ENCODE data around the gene ADAMTS6.
"Not testable (repeated sequence)": the region's sequence is repeated elsewhere in the genome, so short reads cannot be mapped to it uniquely, and the experiment has no call there.

Gene ADAMTS6

GRCh38 chr5:65481635-65482295 lies at the start of gene ADAMTS6:
Gene ADAMTS6, minus strand, starts transcription at chr5:65481920. Its CDS starts 8,247 bp downstream, at chr5:65473673.
- DNase-seq (ENCODE audit: low spot score): peak; percentile 57
- FAIRE-seq: peak; percentile 10

- no peak for FAIRE-seq
- no peak for DNase-seq (ENCODE audit: low spot score)
Observed at GRCh38 chr5:65530904-65531303, 49.2 kb upstream of the ADAMTS6 start.

- no peak for FAIRE-seq
- no peak for DNase-seq (ENCODE audit: low spot score)
Observed at GRCh38 chr5:65525726-65526125, 44.0 kb upstream of the ADAMTS6 start.

- no peak for FAIRE-seq
Observed at GRCh38 chr5:65512170-65512937, 30.6 kb upstream of the ADAMTS6 start.

GRCh38 chr5:65508978-65509377 lies 27.3 kb upstream of the ADAMTS6 start:
- DNase-seq (ENCODE audit: low spot score) (no peak), FAIRE-seq (no peak)

More at GRCh38 chr5:65512170-65512937, 30.6 kb upstream of the ADAMTS6 start:
- no peak for DNase-seq (ENCODE audit: low spot score)

- FAIRE-seq: no peak
- no peak for DNase-seq (ENCODE audit: low spot score)
Observed at GRCh38 chr5:65506961-65507360, 25.2 kb upstream of the ADAMTS6 start.

GRCh38 chr5:65489119-65489518 lies 7.4 kb upstream of the ADAMTS6 start:
- FAIRE-seq (no peak), DNase-seq (ENCODE audit: low spot score) (no peak)

GRCh38 chr5:65488038-65488687 lies 6.4 kb upstream of the ADAMTS6 start:
- not testable (repeated sequence) for DNase-seq (ENCODE audit: low spot score); FAIRE-seq

- not testable (repeated sequence) for FAIRE-seq
Observed at GRCh38 chr5:65486803-65487202, 5.1 kb upstream of the ADAMTS6 start.

GRCh38 chr5:65485405-65485804 lies 3.7 kb upstream of the ADAMTS6 start:
- no peak for FAIRE-seq
- DNase-seq (ENCODE audit: low spot score): no peak

More at GRCh38 chr5:65486803-65487202, 5.1 kb upstream of the ADAMTS6 start:
- DNase-seq (ENCODE audit: low spot score): not testable (repeated sequence)

GRCh38 chr5:65483546-65484346 lies 2.0 kb upstream of the ADAMTS6 start:
- FAIRE-seq: no peak
- DNase-seq (ENCODE audit: low spot score): peak; percentile 32

- FAIRE-seq (no peak), DNase-seq (ENCODE audit: low spot score) (peak; percentile 22)
Observed at GRCh38 chr5:65482736-65483545, 1.2 kb upstream of the ADAMTS6 start.

GRCh38 chr5:65482296-65482735 lies 596 bp upstream of the ADAMTS6 start:
- no peak for FAIRE-seq
- DNase-seq (ENCODE audit: low spot score): no peak

GRCh38 chr5:65481171-65481581 lies 544 bp downstream of the ADAMTS6 start:
- DNase-seq (ENCODE audit: low spot score) (no peak), FAIRE-seq (no peak)

- FAIRE-seq (no peak), DNase-seq (ENCODE audit: low spot score) (peak; percentile 9)
Observed at GRCh38 chr5:65480306-65480865, 1.3 kb downstream of the ADAMTS6 start.

GRCh38 chr5:65479527-65479926 lies 2.2 kb downstream of the ADAMTS6 start:
- FAIRE-seq (no peak), DNase-seq (ENCODE audit: low spot score) (no peak)

- DNase-seq (ENCODE audit: low spot score) (no peak), FAIRE-seq (no peak)
Observed at GRCh38 chr5:65478336-65478735, 3.4 kb downstream of the ADAMTS6 start.

- FAIRE-seq: no peak
Observed at GRCh38 chr5:65475895-65476294, 5.8 kb downstream of the ADAMTS6 start.

GRCh38 chr5:65475336-65475735 lies 6.4 kb downstream of the ADAMTS6 start:
- no peak for FAIRE-seq
- no peak for DNase-seq (ENCODE audit: low spot score)

More at GRCh38 chr5:65475895-65476294, 5.8 kb downstream of the ADAMTS6 start:
- no peak for DNase-seq (ENCODE audit: low spot score)

GRCh38 chr5:65474130-65474711 lies 7.5 kb downstream of the ADAMTS6 start:
- FAIRE-seq: no peak

More at GRCh38 chr5:65474130-65474711, 7.5 kb downstream of the ADAMTS6 start:
- DNase-seq (ENCODE audit: low spot score): no peak
